T-helper 1 cell (primary cell): ENCODE data around the gene SCN1A.
"Not testable (repeated sequence)": the region's sequence is repeated elsewhere in the genome, so short reads cannot be mapped to it uniquely, and the experiment has no call there.

Source experiments
- DNase-seq, 5 donors: peaks; one replicate each; pipeline ENCODE4 v3.0.0-alpha.2; 2012 to 2020

The SCN1A gene

DNA sequence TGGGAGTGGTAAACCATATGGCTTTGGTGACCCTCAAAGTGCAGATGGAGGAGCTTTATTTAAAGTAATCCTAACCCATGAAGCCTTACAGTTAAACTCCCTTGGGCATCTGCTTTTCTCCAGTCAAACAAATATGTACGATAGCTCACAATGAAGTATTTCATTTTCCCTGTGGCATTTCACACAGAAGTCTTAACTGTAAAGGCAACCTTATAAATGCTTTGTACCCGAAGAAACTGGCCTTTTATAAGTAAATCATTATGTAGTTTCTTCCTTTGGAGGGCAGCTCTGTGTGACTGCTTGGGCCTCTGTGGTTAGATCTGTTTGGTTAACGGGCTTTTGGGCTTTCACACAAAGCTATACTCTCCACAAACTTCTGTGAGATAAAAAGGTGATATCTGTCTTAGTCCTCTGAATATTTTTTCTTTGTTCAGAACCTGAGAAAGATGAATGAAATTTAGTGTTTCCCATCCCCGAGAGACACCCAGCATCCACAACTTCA, 46.6 kb downstream of the SCN1A start:
- no peak for DNase-seq

DNA sequence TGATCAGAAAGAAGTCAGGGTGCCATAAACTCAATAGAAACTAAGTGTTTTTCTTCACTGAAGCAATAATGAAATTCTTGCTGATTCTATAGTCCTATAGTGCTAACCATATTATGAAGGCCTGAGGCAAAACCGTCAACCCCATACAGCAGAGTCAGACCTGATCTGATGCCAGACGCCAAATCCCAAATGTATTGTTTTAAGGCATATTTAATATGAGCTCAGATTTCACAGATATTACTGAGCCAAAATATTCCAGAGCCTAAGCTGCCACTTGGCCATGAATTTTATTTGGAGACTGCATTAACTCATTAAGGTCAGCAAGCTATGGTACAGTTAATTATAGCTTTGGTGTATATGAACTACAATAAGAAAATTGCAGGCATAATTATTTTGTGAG, 53.4 kb downstream of the SCN1A start:
- no peak for DNase-seq

DNA sequence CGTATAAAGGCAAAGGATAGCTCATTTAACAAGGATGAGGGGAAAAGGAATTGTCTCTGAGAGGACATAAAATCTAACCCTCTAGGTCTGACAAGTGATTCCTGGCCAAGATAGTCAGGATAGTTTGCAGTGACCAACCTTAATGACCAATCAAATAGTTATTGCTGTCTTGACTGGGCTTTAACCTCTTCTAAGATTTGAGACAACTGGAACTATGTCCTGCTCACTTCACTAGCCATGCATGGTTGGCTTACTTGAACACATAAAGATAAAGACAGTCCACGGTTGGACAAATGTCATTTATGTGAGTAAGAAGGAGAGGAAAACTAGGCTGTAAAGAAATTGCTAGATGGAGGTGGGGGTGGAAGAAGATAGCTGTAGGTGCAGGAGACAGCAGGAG, 53.8 kb downstream of the SCN1A start:
- no peak for DNase-seq

- DNase-seq: no peak
These were observed 57.6 kb downstream of the SCN1A start for GRCh38 chr2:166070231-166070630.

GRCh38 chr2:166068981-166069380, 58.8 kb downstream of the SCN1A start:
- DNase-seq: no peak

GRCh38 chr2:166067229-166067628, 60.6 kb downstream of the SCN1A start:
- no peak for DNase-seq

DNA sequence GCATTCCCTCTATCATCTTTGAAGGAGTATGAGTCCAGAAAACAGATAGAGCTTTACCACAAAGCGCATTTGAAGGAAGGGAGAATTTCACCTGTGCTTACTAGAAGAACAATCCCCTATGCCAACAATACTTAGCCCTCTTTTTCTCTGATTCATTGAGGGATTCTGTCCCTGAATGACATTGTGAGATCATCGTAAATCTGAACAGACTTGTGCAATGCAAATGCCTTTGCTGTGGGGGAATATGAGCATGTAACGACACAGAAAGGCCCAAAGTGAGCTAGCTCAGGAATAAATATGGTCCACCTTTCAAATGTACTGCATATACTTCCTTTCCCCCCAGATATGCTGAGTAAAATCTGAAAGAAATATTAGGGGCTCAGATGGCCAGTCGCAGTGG, 67.6 kb downstream of the SCN1A start:
- DNase-seq: no peak

DNA sequence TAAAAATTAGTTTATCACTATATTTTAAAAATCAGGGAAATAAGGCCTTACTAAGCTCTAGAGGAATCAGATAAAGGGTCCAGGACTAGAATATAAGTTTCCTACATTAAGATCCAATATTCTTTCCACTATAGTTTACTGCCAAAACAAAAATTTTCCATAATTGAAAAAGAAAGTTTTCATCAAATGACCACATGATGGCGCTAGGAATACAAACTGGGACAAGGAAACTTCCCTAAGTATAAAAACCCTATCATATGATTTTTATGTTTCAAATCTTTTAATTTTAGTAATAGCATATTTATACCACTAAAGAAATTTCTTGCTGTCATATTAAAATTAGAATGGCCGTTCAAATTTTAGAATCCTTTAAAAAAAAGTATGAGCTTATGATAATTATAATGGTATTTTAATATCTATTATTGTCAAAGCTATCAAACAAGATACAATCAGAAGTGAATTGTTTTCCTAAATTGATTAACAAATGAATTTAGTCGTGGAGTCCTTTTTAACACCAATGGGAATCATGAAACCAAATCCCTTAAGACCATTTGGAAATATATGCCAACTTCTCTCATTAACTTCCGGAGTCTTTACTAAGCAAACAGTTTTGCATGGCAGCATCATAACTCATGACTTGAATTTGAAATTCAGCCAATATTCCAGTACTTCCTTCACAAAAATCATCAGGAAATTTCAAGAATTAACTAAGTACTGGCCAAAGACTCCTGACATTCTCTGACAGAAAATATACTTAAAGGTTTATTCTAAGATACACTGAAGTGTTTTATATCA, 70.3 kb downstream of the SCN1A start:
- DNase-seq: no peak

DNA sequence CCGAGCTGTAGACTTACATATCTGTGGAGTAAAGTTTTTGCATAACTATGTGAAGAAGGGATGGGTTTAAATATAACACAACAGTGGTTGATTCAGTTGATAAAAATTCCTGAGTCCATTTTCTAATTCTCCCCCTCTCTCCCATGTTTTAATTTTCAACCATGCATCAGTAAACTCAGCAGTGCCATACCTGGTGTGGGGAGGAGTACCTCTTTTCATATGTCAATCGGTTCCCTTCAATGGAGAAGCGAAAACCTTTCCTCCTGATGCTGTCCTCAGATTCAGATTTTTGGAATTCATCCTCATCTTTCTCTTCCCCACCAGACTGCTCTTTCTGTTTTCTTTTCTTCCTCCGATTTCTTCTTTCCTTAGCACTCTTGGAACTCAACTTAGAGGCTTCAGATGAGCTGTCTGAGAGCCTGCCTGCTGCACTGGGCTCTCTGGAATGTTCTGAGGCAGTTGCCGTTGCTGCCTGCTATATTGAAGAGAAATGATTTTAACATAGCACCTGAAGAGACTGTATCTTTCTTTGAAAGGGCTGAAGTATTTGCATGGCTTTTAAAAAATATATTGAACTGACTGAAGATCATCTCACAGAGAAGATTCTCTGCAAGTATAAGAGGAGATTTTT, 82.9 kb downstream of the SCN1A start:
- no peak for DNase-seq

DNA sequence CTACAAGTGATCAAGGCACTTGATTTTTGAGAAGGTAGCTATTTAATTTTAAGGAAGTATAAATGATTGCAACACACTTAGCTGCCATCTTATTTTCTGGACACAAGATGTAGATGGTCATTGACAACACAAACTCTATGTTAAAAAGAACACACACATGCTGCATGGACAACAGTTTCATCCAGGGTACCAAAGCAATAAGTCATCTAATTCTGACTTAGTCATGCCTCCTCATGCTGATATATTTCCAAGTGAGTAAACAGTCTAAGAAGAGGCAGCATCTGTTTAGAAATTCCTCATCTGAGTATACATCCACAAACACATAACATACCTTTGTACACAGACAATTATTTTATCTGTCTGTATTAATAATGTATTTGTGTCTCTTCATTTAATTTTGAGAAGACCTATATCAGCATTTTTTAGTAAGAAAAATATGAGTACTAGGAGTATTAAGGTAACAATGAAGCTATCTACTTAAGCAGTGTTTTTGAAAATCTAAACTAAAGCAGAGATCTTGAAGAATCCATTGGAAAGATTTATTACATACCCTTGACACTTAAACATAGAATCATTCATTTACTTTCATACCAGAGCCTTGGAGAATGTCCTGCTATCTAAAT, 84.9 kb downstream of the SCN1A start:
- no peak for DNase-seq

- no peak for DNase-seq
These were observed 85.5 kb downstream of the SCN1A start for GRCh38 chr2:166042356-166042755.

DNA sequence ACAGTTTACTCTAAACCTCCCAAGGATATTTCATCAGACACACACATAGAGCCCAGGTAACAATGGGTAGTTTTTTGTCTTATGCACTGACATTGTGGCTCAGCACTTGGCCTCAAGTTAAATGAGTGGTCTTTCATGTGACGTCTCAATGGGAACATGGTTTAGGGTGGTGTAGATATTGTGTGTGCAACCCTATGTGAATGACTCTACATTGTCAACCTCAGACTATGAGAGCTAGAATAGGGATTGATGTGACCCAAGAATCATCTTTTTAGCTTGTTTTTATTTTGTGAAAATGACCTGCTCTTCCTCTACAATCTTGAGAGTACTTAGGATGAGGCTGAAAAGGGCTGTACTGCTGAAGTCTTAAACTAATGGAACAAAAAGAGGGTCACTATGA, 86.2 kb downstream of the SCN1A start:
- DNase-seq: no peak

- no peak for DNase-seq
These were observed 95.5 kb downstream of the SCN1A start for GRCh38 chr2:166032361-166032760.

DNA sequence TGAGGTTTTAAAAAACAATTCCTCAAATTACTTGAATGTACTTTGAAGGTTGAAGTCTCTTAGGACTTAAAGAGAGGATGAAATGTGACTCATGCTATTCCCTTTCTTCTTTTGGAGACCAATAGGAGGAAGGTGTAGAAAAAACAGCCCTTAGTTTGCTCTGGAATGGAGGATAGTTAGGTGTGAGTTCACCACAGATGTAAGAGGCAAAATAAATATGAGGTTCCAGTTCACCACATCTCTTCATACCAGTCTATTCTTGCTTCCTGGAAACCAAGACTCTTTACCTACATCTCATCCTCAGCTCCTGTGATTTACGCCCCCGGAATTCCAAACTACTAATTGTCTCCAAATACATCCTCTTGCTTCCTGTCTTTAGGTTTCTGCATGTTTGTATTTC, 96.8 kb downstream of the SCN1A start:
- no peak for DNase-seq

DNA sequence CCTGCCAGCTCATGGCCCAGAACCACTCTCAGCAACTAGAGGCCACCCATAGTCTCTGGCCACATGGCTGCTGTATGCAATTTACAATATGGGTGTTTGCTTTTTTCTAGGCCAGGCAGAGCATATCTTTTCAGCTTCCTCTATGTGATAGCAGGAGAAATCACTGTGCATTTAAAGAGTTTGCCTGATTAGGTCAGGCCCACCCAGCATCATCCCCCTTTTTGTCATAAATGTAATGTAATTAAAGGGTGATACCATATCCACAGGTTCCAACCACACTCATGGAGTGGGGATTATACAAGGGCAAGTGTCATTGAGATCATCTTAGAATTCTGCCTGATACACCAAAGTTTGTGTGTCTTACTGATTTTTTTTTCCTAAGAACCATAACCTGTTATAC, 102.5 kb downstream of the SCN1A start:
- no peak for DNase-seq

DNA sequence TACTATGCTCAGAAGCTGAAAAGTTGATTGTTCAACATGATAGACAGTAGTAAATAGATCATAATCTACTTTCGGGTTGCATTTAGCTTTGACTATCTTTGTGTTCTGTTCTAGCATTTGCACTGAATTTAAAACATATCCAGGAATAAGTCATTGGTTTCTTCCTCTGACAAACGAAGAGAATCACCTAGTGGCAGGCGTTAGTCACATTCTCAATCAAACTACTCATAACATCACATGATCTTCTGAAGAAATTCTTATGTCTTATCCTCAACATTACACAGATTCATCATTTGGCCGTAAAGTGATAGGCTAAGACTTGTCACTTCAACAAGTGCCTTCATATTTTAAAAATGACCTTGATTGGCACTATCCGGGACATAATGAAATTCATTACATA, 110.6 kb downstream of the SCN1A start:
- DNase-seq: no peak

GRCh38 chr2:166013878-166014277, 113.9 kb downstream of the SCN1A start:
- no peak for DNase-seq

- no peak for DNase-seq
These were observed 116.2 kb downstream of the SCN1A start for GRCh38 chr2:166011660-166012059.

GRCh38 chr2:166000401-166000800, 127.4 kb downstream of the SCN1A start:
- DNase-seq: no peak

GRCh38 chr2:165990846-165991245, 137.0 kb downstream of the SCN1A start:
- no peak for DNase-seq

DNA sequence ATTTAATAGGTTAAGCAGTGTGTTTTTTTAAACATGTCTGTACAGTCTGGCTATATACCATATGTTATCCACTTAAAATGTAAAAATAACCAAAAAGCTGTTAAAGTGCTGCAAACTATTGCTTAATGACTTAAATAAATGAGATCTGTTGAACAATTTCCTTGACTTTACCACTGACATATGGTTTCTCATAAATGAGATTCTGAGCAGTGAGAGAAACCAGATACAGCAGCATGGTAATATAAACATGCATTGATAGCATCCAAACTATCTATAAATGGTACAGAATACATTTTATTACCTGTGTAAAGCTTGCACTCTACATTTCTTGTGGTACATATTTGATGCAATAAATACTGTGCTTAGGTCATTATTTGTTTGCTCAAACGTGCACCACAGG, 138.0 kb downstream of the SCN1A start:
- no peak for DNase-seq

DNA sequence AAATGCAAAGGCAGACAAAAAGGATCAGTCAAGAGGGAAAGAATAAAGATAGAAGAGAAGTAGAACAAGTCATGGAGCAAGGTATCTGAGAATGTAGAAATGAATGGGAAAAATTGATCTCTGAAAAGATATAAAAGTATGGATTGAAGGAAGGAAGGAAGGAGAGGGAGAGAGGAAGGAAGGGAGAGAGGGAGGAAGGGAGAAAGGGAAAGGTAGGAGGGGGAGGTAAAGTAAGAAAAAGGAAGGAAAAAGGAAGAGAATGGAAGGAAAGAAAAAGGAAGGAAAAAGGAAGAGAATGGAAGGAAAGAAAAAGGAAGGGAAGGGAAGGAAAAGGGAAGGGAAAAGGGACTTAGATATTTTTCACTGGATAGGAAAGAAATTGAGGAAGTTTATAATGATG, 142.7 kb downstream of the SCN1A start:
- no peak for DNase-seq

DNA sequence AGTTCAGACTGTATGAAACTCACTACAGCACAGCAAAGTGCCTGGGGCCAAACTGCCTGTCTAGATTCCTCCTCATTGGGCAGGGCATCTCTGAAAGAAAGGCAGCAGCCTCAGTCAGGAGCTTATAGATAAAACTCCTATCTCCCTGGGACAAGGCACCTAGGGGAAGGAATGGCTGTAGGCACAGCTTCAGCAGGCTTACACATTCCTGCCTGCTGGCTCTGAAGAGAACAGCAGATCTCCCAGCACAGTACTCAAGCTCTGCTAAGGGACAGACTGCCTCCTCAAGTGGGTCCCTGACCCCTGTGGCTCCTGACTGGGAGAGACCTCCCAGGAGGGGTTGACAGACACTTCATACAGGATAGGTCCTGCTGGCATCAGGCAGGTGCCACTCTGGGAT, 155.7 kb downstream of the SCN1A start:
- DNase-seq: not testable (repeated sequence)

GRCh38 chr2:165970663-165971062, 157.2 kb downstream of the SCN1A start:
- DNase-seq: no peak
